ENCODE data around the gene ITGA3. TPM values are rescaled to one million over a fixed set of nuclear protein-coding genes. Genes with fewer than 3 reads are reported as not detected.

The ITGA3 gene
- total RNA-seq, 1 experiment from 2014 or later = 14.7 TPM

GRCh38 chr17:50036455-50037261 lies 19.3 kb upstream of the ITGA3 start:
- Histone ChIP-seq H3K36me3 (ENCODE audit: control insufficient read depth, insufficient read depth, low read length) (no peaks in the 10 kb centered on the region), H3K4me1 (peaks cover 6% of the 10 kb centered on the region; the same call in 1 of the 2 replicates), H3K4me3 (ENCODE audit: low read depth, low read length) (no peak overlapping the region), H3K9me3 (no peaks in the 10 kb centered on the region), H3K27me3 (replicated peaks; ENCODE audit: control insufficient read depth, insufficient read depth, low read length) (no peaks in the 10 kb centered on the region)
- H3K4me3 Mint-ChIP-seq (ENCODE audit: unreplicated experiment) = no peak overlapping the region
- no peak overlapping the region for H3K27ac Mint-ChIP-seq (ENCODE audit: unreplicated experiment)
- no peaks in the 10 kb centered on the region for H3K9me3 Mint-ChIP-seq (ENCODE audit: unreplicated experiment)
- intact Hi-C loops (cut with micrococcal nuclease; ENCODE audit: unreplicated experiment) = no loop called here
- TF ChIP-seq CTCF (IDR thresholded peaks at IDR 0.05; ENCODE audit: insufficient read depth in 1 of 2, low read depth in 1 of 2, low read length in 1 of 2, severe bottlenecking in 1 of 2, unreplicated experiment in 1 of 2) = no peak
- no TSS peak for BruUV-seq (replicated peaks)
- no peaks in the 10 kb centered on the region for H3K36me3 Mint-ChIP-seq (ENCODE audit: insufficient read depth, unreplicated experiment)
- no peaks in the 10 kb centered on the region for H3K27me3 Mint-ChIP-seq (ENCODE audit: insufficient read depth, unreplicated experiment)
- POLR2A ChIA-PET = no interaction called here
- CTCF ChIA-PET = interaction anchor here (0.6 to 0.7 kb wide), 2 partner anchors 19 to 56 kb away, joined by 3 to 4 read pairs; partner anchors contain the start of gene ITGA3
- H3K4me1 Mint-ChIP-seq (ENCODE audit: low read depth, unreplicated experiment) = peaks cover 15% of the 10 kb centered on the region
- no peak for DNase-seq

DNA sequence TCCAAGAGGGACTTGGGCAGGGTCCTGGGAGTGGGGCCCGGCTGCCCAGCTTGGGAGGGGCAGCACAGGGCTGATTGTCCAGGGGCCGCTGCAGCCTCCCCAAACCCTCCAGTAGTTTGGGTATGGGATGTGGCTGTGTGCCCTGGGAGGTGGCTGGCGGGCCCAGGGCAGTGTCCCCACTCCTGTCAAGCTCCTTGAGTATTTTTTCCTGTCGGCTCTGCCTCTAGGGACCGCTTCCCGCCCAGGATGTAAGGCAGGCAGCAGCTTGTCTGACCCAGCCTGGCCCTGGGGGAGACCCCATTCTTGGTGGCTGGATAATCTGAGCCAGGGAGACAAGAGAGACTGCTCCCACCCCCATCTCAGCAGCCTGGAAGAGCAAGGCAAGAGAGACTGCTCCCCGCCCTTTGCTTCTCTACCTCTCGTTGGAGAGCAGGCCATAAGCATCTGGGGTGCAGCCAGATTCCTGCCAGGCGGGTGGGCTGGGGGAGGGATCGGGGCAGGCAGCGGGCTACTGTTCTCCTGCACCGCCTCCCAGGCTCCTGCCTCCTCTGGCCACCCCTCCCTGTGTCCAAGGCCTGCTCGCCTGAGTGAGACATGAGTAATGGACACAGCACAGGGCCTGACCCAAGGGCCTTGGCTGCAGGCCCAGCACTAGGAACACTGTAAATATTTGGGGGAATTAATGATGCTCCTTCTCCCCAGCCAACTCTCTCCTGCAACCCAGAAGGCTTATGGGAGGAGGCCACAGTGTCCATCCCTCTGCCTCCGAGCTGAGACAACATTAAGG lies 18.4 kb upstream of the ITGA3 start:
- no peaks in the 10 kb centered on the region for H3K27me3 Mint-ChIP-seq (ENCODE audit: insufficient read depth, unreplicated experiment)
- no peak for DNase-seq

More for the DNA sequence above, 18.4 kb upstream of the ITGA3 start:
- no peak for TF ChIP-seq CTCF (IDR thresholded peaks at IDR 0.05; ENCODE audit: insufficient read depth in 1 of 2, low read depth in 1 of 2, low read length in 1 of 2, severe bottlenecking in 1 of 2, unreplicated experiment in 1 of 2)
- ChIA-PET CTCF (no interaction called here), POLR2A (no interaction called here)
- H3K9me3 ChIP-seq = no peaks in the 10 kb centered on the region
- H3K4me3 Mint-ChIP-seq (ENCODE audit: unreplicated experiment) = no peak overlapping the region
- peaks cover 15% of the 10 kb centered on the region for H3K4me1 Mint-ChIP-seq (ENCODE audit: low read depth, unreplicated experiment)
- H3K9me3 Mint-ChIP-seq (ENCODE audit: unreplicated experiment) = no peaks in the 10 kb centered on the region
- H3K36me3 ChIP-seq (ENCODE audit: control insufficient read depth, insufficient read depth, low read length) = no peaks in the 10 kb centered on the region
- H3K27me3 ChIP-seq (replicated peaks; ENCODE audit: control insufficient read depth, insufficient read depth, low read length) = no peaks in the 10 kb centered on the region
- H3K36me3 Mint-ChIP-seq (ENCODE audit: insufficient read depth, unreplicated experiment) = no peaks in the 10 kb centered on the region
- no TSS peak for BruUV-seq (replicated peaks)
- H3K27ac Mint-ChIP-seq (ENCODE audit: unreplicated experiment) = no peak overlapping the region
- peaks cover 6% of the 10 kb centered on the region; the same call in 1 of the 2 replicates for H3K4me1 ChIP-seq
- no peak overlapping the region for H3K4me3 ChIP-seq (ENCODE audit: low read depth, low read length)
- intact Hi-C loops (cut with micrococcal nuclease; ENCODE audit: unreplicated experiment) = no loop called here

Data from Caco-2 (cell line).